ENCODE measurements around the gene SEMA4A. TPM values are rescaled to one million over a fixed set of nuclear protein-coding genes. Genes with fewer than 3 reads are reported as not detected.
"Not testable (repeated sequence)": the region's sequence is repeated elsewhere in the genome, so short reads cannot be mapped to it uniquely, and the experiment has no call there.

SEMA4A gene
- total RNA-seq, 1 experiment from 2014 or later, result 0.10 TPM

GRCh38 chr1:156155756-156156510, 2.5 kb downstream of the SEMA4A start:
- DNase-seq (ENCODE audit: extremely low read depth, low read depth), result no peak

DNA sequence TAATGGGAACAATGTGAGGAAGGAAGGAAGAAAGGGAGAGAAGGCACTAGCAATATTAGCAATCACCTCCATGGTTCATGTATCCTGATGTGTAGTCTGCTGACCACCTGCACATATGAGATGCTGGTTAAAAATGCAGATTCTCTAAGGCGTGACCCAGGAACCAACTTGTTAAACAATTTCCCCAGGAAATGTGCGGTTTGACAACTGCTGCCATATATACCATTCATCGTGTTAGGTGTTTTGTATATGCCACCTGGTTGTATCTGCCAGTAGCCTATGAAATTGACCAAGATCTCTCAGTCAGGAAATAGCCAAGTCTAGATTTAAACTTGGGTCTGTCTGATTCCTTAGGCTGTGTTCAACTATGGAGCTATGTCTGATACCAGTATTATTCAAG, 4.1 kb downstream of the SEMA4A start:
- DNase-seq (ENCODE audit: extremely low read depth, low read depth), result no peak

GRCh38 chr1:156157966-156158365, 4.6 kb downstream of the SEMA4A start:
- DNase-seq (ENCODE audit: extremely low read depth, low read depth), result no peak

GRCh38 chr1:156160000-156160742, 6.8 kb downstream of the SEMA4A start:
- DNase-seq (ENCODE audit: extremely low read depth, low read depth), result no peak

- no peak for DNase-seq (ENCODE audit: extremely low read depth, low read depth)
Observed at GRCh38 chr1:156160743-156161171, 7.4 kb downstream of the SEMA4A start.

GRCh38 chr1:156162430-156163037, 9.1 kb downstream of the SEMA4A start:
- DNase-seq (ENCODE audit: extremely low read depth, low read depth), result no peak

- DNase-seq (ENCODE audit: extremely low read depth, low read depth), result no peak
Observed at GRCh38 chr1:156163712-156164111, 10.3 kb downstream of the SEMA4A start.

DNA sequence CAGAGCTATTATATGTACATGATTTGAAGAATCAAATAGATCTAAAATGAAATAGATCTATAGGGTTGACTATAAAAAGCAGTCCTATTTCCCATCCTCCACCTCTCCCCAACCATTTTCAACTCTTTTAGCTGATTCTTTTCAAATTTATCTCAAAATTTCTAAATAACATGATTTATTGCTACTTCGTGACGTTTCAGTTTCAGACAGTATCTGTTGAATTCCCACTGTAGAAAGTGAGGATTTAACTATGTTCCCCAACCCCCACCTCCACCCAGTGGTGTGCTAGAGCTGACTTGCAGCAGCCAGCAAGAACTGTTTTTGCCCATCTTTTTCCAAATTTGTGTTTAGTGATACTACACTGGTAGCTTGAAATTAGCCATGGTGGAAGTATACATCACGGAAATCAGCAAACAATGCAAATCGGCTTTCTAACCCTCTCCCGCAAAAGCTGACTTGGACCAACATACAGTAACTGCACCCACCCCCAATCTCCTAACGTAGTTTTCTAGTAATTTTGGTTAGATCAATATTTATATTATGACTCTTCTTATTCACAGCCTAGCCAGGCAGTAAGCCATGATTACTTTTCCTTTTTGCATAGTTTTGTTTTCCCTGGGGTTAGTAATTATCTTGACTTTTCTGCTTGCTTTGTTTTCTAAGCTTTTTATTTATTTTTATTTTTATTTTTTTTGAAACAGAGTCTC, 10.9 kb downstream of the SEMA4A start:
- DNase-seq (ENCODE audit: extremely low read depth, low read depth), result no peak

GRCh38 chr1:156165083-156165482, 11.7 kb downstream of the SEMA4A start:
- DNase-seq (ENCODE audit: extremely low read depth, low read depth), result no peak

GRCh38 chr1:156167536-156167935, 14.2 kb downstream of the SEMA4A start:
- no peak for DNase-seq (ENCODE audit: extremely low read depth, low read depth)

GRCh38 chr1:156172696-156173470, 19.5 kb downstream of the SEMA4A start:
- no peak for DNase-seq (ENCODE audit: extremely low read depth, low read depth)

GRCh38 chr1:156176610-156177210, 23.3 kb downstream of the SEMA4A start:
- no peak for DNase-seq (ENCODE audit: extremely low read depth, low read depth)

GRCh38 chr1:156177919-156178654, 24.7 kb downstream of the SEMA4A start:
- DNase-seq (ENCODE audit: extremely low read depth, low read depth), result no peak

GRCh38 chr1:156180471-156180870, 27.1 kb downstream of the SEMA4A start:
- DNase-seq (ENCODE audit: extremely low read depth, low read depth), result no peak

DNA sequence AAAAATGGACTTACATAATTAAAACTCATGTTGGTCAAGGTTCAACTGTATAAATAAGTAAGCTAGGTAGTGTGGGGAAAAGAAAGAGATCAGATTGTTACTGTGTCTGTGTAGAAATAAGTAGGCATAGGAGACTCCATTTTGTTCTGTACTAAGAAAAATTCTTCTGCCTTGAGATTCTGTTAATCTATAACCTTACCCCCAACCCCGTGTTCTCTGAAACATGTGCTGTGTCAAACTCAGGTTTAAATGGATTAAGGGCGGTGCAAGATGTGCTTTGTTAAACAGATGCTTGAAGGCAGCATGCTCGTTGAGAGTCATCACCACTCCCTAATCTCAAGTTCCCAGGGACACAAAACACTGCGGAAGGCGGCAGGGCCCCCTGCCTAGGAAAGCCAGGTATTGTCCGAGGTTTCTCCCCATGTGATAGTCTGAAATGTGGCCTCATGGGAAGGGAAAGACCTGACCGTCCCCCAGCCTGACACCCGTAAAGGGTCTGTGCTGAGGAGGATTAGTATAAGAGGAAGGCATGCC, 28.1 kb downstream of the SEMA4A start:
- DNase-seq (ENCODE audit: extremely low read depth, low read depth), result not testable (repeated sequence)

DNA sequence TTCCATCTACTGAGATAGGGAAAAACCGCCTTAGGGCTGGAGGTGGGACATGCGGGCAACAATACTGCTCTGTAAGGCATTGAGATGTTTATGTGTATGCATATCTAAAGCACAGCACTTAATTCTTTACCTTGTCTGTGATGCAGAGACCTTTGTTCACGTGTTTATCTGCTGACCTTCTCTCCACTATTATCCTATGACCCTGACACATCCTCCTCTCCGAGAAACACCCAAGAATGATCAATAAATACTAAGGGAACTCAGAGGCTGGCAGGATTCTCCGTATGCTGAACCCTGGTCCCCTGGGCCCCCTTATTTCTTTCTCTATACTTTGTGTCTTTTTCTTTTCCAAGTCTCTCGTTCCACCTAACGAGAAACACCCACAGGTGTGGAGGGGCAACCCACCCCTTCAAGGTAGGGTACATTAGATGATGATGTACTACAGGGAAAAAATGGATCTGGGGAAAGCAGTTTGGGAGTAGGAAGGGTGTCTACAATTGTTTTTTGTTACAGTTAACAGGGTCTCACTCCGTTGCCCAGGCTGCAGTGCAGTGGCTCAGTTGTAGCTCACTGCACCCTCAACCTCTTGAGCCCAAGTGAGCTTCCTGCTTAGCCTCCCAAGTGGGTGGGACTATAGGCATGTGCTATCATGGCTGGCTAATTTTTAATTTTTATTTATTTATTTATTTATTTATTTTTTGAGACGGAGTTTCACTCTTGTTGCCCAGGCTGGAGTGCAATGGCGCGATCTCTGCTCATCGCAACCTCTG, 28.8 kb downstream of the SEMA4A start:
- not testable (repeated sequence) for DNase-seq (ENCODE audit: extremely low read depth, low read depth)

DNA sequence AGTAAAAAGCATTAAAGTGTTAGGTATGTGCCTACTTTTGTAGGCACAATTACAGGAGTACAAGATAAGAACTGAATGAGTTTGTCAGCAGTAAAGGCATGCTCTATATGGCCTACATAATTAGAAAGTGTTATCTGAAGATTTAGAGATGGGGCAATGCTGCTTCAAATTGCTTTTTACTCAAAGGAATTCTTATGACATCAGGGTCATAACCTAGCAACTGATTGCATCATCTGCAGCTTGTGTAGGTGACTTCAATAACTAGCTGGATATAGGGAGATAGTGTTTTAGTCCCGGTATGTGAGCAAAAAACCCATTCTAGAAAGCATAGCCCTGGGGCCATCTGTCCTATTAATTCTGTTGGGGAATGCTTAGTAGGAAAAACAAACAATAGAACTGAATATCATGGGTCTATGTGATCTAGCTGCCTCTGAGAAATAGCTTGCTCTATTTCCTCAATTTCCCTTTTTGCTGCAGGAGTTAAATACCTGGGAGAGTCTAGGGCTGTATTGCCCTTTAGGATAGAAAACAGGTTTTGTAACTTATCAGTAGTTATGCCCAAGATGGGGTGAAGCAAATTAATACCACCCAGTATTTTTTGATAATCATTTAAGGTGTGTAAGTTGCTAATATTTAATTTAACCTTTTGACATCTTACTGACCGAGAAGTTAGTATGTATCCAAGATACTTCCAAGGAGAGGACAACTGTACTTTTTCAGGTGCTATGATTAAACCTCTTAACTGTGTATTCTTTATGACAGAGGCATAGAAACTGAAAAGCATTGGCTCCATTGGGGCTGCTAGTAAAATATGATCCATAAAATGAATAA, 33.2 kb downstream of the SEMA4A start:
- DNase-seq (ENCODE audit: extremely low read depth, low read depth), result not testable (repeated sequence)
